Measurements from ENCODE around the gene ZNF568.

GRCh38 chr19:37045140-37045539 lies 129.0 kb downstream of the ZNF568 start:
- TF ChIP-seq, protein P1, sequence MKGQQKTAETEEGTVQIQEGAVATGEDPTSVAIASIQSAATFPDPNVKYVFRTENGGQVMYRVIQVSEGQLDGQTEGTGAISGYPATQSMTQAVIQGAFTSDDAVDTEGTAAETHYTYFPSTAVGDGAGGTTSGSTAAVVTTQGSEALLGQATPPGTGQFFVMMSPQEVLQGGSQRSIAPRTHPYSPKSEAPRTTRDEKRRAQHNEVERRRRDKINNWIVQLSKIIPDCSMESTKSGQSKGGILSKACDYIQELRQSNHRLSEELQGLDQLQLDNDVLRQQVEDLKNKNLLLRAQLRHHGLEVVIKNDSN (IDR thresholded peaks at IDR 0.05) = no peak
- TF ChIP-seq NFIC (IDR thresholded peaks at IDR 0.05) = no peak
- no peak for TF ChIP-seq FOXM1 (IDR thresholded peaks at IDR 0.05; ENCODE audit: borderline replicate concordance, low read depth)
- TF ChIP-seq ZBTB7A (IDR thresholded peaks at IDR 0.05; ENCODE audit: low read depth) = no peak
- TF ChIP-seq, protein P2, sequence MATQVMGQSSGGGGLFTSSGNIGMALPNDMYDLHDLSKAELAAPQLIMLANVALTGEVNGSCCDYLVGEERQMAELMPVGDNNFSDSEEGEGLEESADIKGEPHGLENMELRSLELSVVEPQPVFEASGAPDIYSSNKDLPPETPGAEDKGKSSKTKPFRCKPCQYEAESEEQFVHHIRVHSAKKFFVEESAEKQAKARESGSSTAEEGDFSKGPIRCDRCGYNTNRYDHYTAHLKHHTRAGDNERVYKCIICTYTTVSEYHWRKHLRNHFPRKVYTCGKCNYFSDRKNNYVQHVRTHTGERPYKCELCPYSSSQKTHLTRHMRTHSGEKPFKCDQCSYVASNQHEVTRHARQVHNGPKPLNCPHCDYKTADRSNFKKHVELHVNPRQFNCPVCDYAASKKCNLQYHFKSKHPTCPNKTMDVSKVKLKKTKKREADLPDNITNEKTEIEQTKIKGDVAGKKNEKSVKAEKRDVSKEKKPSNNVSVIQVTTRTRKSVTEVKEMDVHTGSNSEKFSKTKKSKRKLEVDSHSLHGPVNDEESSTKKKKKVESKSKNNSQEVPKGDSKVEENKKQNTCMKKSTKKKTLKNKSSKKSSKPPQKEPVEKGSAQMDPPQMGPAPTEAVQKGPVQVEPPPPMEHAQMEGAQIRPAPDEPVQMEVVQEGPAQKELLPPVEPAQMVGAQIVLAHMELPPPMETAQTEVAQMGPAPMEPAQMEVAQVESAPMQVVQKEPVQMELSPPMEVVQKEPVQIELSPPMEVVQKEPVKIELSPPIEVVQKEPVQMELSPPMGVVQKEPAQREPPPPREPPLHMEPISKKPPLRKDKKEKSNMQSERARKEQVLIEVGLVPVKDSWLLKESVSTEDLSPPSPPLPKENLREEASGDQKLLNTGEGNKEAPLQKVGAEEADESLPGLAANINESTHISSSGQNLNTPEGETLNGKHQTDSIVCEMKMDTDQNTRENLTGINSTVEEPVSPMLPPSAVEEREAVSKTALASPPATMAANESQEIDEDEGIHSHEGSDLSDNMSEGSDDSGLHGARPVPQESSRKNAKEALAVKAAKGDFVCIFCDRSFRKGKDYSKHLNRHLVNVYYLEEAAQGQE (IDR thresholded peaks at IDR 0.05; ENCODE audit: low read depth) = no peak
- no peak for TF ChIP-seq CEBPB (IDR thresholded peaks at IDR 0.05)
- TF ChIP-seq CREB1 (IDR thresholded peaks at IDR 0.05; ENCODE audit: low read depth) = no peak
- TF ChIP-seq RAD21 (IDR thresholded peaks at IDR 0.05; ENCODE audit: low read depth) = no peak
- TF ChIP-seq YY1 (IDR thresholded peaks at IDR 0.05; ENCODE audit: low read depth) = no peak
- TF ChIP-seq EP300 (IDR thresholded peaks at IDR 0.05; ENCODE audit: borderline replicate concordance) = no peak

All from Ishikawa (cell line).